Liver (tissue), 3 donors: ENCODE data around the gene TMA16.

Experiments
- ATF3 ChIP-seq: IDR thresholded peaks from 2 replicates; pipeline ENCODE4 v1.6.1; 2016; ENCODE audit warnings: antibody characterized with exemption
- CTCF ChIP-seq: fragments of 150-350 bp; IDR thresholded peaks from 2 replicates; pipeline ENCODE4 v1.5.1; 2017; ENCODE audit warnings: improper control_type of control experiment, low read depth, low read length; ENCODE audit not compliant: missing input control
- EGR1 ChIP-seq, 2 donors: IDR thresholded peaks; 2 replicates each; pipeline ENCODE4 v1.6.1; 2016 to 2018; ENCODE audit warnings: antibody characterized with exemption in 2 of 2, low read depth in 2 of 2
- GABPA ChIP-seq, 2 donors: IDR thresholded peaks in 1 of 2; conservative IDR thresholded peaks in 1 of 2; 2 replicates each; pipeline ENCODE4 v1.6.1; 2016; ENCODE audit warnings: antibody characterized with exemption in 2 of 2, mild to moderate bottlenecking in 1 of 2, moderate library complexity in 1 of 2
- HNF4A ChIP-seq, 2 donors: conservative IDR thresholded peaks; 2 replicates each; pipeline ENCODE4 v1.6.1; 2016; ENCODE audit warnings: antibody characterized with exemption in 2 of 2, mild to moderate bottlenecking in 2 of 2
- JUND ChIP-seq, 2 donors: IDR thresholded peaks; 2 replicates each; pipeline ENCODE4 v1.6.1; 2016; ENCODE audit warnings: antibody characterized with exemption in 2 of 2
- MAX ChIP-seq: IDR thresholded peaks from 2 replicates; pipeline ENCODE4 v1.6.1; 2016; ENCODE audit warnings: antibody characterized with exemption
- REST ChIP-seq: IDR thresholded peaks from 2 replicates; pipeline ENCODE4 v1.6.1; 2016; ENCODE audit warnings: antibody characterized with exemption, mild to moderate bottlenecking
- SP1 ChIP-seq: IDR thresholded peaks from 2 replicates; pipeline ENCODE4 v1.6.1; 2018; ENCODE audit warnings: antibody characterized with exemption, mild to moderate bottlenecking
- TAF1 ChIP-seq: conservative IDR thresholded peaks from 2 replicates; pipeline ENCODE4 v1.6.1; 2016; ENCODE audit warnings: antibody characterized with exemption, mild to moderate bottlenecking
- YY1 ChIP-seq: IDR thresholded peaks from 2 replicates; pipeline ENCODE4 v1.6.1; 2016; ENCODE audit warnings: antibody characterized with exemption, mild to moderate bottlenecking
- ZBTB33 ChIP-seq: IDR thresholded peaks from 2 replicates; pipeline ENCODE4 v1.6.1; 2016; ENCODE audit warnings: antibody characterized with exemption
- donor health status: healthy.
- donor health status: healthy.

GRCh38 chr4:163534056-163534455, 39.6 kb downstream of the TMA16 start:
- TF ChIP-seq CTCF, result no peak
- TF ChIP-seq EGR1 (IDR thresholded peaks at IDR 0.05; ENCODE audit: low read depth in 2 of 2), result no peak
- no peak for TF ChIP-seq MAX
- TF ChIP-seq SP1, result no peak
- TF ChIP-seq YY1, result no peak
- no peak for TF ChIP-seq ATF3
- no peak for TF ChIP-seq REST
- TF ChIP-seq HNF4A (conservative IDR thresholded peaks at IDR 0.05), result no peak
- no peak for TF ChIP-seq JUND (IDR thresholded peaks at IDR 0.05)
- TF ChIP-seq GABPA (IDR thresholded peaks at IDR 0.05 in 1 of 2, conservative IDR thresholded peaks at IDR 0.05 in 1 of 2), result no peak
- no peak for TF ChIP-seq TAF1
- TF ChIP-seq ZBTB33, result no peak
